Measurements from ENCODE around the gene ATP8B4. TPM values are rescaled to one million over a fixed set of nuclear protein-coding genes. Genes with fewer than 3 reads are reported as not detected.
"Not testable (repeated sequence)": the region's sequence is repeated elsewhere in the genome, so short reads cannot be mapped to it uniquely, and the experiment has no call there.

The ATP8B4 gene
- polyA plus RNA-seq, 12 donors = 2.4 to 4.8 (median 3.4) TPM; not detected in 2

DNA sequence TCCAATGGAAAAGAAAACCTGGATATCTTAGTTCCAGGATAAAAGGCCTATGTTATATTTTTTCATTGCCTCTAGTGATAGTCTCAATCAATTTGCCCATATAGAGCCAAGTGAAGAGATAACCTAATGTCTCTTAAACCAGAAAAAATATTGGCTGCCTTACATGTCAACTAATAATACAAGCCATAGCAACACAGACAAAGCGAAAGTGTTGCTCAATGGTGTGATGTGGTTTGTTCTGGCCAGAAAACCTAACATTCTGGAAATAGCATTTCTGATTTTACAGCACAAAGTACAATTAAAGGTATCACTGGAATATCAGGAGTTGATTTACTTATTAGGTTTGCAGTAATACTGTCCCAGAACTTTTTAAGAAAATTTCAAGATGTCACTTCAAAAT, 101.5 kb downstream of the ATP8B4 start:
- DNase-seq = no peak

DNA sequence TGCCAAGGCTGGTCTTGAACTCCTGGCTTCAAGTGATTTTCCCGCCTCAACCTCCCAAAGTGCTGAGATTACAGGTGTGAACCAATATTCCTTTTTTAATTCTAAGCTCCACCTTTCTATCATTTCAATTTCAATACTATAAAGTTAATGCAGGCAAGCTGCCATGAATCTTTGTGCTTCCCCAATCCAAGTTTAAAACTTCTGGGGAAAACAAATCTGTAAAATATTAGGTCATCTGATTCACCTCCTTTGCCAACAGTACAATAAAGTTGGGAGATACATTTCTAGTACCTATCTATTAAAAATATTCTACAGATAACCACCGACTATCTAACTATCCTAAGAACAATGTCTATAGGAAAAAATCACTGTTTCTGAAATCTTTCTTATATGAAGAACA, 102.1 kb downstream of the ATP8B4 start:
- no peak for DNase-seq

DNA sequence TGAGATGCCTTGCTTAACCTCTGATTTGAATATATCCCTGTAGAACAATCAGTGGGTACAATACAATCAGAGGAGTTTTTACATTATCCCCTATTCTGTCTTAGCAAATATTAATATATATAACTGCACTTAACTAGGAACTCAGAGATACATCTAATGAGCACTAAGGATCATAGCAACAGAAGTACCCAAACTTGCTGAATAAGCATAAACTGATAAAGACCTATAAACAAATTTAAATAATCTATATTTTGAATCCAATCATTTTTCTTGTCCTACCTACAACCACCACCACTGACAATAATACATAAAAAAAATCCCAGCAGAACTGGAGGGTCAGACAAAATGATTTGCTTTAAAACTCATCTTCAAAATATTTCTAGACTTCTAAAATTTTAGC, 106.2 kb downstream of the ATP8B4 start:
- no peak for DNase-seq

DNA sequence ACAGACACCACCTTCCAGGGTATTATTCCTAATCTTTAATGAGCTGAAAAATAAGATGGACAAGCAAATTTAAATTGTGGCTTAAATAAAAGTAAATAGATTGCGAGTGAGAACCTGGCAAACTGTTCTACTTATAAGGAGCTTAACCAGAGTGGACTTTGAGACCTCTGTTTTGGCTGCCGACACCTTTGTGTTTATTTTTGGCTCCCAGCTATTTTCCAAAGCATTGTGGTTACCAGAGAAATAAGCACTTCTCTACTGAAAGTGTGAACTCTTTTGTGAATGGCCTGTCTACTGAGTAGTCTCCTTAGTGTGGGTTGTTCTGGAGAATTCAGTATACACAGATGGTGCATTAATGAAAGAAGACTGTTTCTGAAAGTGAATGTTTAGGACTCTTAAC, 109.4 kb downstream of the ATP8B4 start:
- DNase-seq = no peak

DNA sequence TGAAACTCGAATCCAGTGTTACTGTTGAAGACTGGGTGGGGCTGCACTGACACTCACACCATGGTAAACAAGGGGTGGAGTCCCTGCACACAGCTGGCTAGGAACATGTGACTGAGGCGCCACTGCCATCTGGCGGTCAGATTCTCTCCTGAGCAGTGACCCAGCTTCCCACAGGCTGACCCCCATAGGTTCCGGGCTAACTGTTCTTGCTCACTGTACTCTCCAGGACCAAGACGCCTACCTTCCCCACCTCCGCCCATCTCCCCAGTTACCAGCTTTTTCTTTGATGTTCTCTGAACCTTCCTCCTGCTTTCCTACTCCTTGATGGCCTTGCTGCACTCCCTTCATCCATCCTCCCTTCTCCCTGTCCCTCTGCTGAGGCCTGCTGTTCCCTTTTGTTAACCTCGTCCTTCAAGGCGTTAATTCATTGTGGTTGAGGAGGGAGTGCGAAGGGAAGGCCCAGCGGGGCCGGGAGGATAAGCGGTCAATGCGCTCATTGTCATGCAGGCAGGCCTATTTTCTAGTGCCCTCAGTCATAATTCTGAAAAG, 115.2 kb downstream of the ATP8B4 start:
- peak; percentile 77 for DNase-seq

DNA sequence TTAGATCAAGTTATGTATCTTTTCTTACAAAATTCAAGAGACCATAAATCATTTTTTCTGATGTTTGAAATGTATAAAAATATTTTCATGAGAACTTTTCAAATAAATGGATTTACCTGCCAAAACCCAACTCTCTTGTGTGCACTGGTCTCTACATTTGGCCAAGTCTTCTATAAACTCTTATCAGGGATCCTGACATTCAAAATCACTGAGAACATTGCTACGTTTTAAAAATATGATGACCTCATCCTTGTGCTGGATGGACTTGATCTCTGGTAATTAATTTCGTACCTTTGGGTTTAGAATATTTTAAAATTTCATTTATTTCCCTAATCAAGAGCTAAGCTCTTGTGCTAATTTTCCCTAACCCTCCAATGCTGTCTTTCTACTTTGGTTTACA, 127.4 kb downstream of the ATP8B4 start:
- no peak for DNase-seq

DNA sequence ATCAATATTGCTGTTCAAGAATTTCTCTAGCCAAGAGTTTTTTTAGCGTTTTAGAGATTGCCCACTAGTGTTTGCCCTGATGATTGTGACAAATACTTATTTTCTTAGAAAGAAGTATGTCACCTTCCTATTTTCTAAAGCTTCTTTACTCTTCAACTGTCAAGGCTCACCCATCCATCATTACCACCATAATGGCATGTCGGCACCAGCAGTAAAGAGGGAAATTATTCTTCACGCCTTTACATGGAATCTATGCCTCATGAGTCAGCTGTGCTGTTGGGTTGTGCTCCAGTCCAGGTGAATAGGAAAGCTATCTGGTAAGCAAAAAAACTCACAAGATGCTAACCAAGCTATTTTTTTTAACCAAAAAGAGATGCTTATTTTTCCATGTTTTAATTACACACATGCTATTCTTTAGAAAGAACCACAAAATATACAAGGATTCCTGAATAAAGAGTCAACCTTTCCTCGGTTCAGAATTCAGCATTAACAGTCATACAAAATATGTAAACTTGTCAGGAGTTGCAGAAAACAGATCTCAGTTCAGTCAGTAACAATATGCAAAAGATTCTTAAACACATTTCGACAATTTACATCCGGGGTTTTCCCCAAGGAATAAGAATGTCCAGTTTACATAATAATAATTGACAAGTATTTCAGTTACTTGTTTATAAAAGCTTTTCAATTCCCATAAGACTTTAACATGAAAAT, 128.0 kb downstream of the ATP8B4 start:
- DNase-seq = no peak

DNA sequence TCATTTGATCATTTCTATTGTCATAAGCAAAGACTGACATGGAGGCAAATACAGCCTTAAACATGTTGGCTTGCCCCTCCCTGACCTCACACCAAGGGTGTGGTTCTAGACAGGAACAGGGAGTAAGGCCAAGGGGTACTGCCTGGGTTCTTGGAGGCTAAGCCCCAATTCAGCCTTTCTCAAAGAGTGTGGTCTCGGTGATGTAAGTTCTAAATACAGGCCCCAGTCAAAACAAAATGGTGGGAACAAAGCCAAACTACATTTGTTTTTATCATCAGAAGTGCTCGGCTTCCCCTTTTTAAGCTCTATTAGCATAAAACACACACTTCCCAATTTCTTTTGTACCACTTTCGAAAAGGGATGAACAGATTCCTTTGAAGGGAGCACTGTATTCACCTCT, 129.5 kb downstream of the ATP8B4 start:
- DNase-seq = no peak

DNA sequence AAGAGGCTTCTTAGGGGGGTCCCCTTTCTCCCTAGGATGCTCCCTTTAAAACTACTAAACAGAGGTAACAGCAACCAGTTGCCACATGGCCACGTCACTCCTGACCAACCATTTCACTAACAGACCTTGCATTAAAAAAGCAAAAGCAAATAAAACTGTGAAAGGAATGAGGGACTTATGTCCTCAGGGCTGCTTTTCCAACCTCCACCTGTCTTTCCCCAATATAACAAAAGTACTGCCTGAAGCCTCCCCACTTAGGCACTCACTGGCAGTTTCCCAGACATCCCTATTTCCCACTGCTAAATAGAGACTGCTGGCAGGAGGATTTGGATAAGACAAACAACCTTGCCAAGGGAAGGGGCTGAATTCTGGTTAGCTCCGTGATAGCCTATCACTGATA, 130.3 kb downstream of the ATP8B4 start:
- no peak for DNase-seq

DNA sequence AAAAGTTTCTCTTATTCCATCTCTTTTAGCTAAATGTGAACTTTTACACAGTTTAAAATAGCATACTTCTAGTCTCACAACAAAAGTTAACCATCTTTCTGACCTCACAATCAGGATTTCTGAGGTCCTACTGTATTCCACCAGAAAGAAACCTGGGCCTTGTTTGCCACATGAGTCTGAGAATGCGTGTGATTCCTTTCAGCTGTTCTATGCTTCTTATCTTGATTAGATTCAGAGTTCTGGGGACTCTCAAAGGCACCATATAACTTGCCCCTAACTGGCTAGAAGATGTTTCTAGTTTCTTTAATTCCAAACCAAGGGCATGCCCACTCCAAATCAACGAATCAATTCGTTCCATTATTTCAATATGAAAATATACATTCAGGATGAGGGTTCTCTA, 131.1 kb downstream of the ATP8B4 start:
- DNase-seq = no peak

DNA sequence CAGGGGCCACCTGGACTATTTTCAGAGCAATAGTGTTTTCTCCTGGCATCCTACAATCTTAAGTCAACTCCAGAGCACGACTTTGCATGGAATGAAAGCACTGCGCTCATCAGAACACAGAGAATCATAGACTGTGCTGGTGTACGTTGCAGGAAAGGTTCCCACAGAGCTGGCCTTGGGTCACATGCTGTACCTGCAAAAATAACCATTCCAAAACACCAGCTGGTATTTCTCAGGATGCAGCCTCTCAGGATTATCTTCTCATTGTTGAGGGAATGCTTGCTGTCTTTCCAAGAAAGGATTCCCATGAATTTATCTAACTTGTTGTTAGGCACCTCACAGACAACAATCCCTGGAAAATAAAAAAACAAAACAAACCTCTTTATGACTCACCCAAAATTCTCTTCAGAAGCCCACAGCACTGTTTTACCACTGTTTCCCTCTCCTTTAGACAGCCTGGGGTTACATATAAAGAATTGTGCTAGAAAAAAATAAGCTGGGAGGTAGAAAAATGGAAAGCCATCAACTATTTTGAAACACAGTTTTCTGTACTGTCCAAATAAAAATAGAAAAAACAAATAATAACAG, 131.7 kb downstream of the ATP8B4 start:
- no peak for DNase-seq

DNA sequence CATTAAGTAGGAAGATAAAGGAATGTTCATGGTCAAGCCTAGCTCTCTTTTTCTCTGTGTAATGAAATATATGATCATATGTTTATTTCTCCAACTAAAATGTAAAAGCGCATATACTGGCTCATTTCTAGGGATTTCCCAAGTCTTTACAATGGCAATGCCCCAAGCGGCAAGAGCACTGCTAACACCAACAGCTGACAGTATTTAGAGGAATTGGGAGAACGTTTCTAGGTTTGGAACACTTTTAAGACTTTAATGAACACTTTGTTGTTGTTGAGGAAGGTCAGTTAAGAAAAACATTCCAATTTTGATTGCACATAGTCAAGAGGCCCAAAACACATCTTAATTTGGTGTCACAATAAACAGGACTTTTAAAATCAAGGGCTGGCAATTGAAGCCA, 132.7 kb downstream of the ATP8B4 start:
- no peak for DNase-seq

DNA sequence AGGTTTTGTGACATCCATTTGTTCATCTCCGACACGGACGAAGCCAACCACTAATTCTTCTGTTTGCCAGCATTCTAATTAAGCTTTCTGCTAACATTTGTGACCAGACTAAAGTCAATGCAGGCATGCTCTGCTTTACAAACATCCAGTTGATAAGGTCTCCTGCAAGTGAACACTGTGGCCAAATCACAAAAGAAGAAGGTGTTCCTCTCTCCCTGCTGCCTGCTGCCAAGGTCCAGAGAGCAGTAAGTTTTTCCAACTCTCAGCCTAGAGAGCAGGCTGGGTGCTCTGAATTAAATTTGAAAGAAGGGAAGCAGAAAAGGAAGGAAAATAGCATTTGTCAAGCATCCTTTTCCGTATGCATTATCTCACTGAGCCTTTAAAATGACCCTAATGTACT, 133.6 kb downstream of the ATP8B4 start:
- no peak for DNase-seq

DNA sequence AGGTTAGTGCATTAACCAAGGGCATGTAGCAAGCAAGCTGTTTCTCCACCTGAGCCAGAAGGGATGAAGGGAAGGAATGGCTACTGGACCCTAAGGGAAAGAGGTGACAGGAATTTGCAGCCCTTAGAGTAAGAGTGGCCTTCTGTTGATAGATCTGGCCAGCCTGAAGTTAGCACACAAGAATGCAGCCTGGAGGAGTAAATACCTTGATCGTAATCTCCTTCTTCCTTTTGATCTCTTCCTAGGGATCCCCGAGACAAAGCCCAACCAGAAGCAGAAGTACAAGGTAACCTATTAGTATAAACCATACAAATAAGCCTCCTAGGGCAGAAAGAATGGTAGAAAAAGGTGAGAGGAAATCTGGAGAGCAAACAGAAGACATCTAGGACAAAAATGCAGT, 134.6 kb downstream of the ATP8B4 start:
- DNase-seq = no peak

DNA sequence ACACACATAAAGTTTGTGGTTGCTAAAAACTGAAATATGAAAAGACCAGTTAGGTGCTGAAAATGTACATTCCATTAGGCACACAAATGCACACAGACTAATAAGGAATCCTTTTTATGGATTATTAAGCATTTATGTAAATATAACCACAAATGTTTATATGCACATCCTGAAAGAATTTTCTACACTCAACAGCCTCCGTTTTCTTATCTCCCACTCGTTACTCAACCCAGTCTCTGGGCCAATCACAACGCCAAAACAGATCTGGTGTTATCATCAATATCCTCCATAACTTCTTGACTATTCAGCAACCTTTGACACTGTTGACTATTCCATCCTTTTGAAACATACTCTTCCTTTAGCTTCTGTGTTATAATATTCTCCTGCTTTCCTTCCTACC, 136.4 kb downstream of the ATP8B4 start:
- no peak for DNase-seq

DNA sequence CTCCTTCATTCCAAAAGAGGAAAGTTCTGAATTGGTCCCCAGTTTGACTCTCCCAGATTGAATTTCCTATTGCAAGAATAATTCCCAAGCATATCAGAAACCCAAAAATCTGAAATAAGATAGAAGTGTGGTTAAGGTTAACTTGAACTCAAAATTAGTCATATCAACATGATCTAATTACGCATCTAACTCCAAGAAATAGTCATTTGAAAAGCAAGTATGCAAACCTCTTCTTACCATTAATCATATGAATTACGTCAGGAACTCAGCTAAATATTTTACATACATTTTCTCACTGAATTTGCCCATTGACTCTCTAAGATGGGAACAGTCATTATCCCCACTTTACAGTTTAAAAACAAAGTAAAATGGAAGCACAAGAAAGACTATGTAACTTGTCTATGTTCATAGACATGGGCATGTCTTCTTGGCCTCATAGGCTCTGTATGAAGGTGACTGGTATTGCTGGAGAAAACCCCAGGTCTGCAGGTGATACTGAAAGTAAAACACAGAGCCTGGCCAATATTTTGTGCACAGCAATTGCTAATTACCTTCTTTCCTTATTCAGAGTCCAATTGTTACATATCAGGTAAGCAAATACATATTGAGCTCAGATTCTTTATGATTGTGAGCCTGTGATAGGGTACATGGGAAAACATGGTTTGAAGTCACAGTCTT, 139.2 kb downstream of the ATP8B4 start:
- no peak for DNase-seq

DNA sequence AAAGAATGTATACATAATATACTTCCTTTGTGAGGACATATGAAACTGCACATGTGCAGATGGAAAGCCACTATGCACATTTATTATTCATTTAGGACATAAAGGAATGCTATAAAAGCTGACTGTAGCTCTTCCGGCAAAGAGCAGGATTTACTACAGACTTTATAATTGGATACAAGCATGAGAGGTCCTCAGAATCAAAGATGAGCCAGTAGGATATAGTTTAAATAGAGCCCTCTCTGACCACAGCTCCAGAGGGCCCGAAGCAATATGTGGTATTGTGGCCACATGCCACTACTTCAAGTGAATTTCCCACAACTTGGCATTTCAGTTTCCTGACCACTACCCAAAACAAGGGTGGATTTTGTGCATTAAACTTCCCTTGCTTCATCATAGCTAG, 140.9 kb downstream of the ATP8B4 start:
- DNase-seq = no peak

DNA sequence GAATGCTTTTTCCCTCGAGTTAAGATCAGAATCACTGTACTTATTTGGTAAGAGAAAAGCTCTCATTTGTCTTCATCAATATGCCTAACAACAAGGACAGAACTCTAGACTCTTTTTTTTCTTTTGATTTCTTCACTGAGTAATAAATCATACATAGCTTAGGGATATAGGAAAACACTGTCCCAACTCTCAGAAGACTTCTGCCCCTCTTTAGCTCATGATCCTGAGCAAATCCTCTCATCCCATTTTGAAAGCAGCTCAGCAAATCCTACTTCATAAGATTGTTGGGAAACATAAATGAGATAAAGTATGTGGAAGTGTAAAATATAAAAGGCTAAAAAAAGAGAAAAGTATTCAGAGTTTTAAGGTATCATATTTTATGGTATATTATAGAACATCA, 141.7 kb downstream of the ATP8B4 start:
- no peak for DNase-seq

DNA sequence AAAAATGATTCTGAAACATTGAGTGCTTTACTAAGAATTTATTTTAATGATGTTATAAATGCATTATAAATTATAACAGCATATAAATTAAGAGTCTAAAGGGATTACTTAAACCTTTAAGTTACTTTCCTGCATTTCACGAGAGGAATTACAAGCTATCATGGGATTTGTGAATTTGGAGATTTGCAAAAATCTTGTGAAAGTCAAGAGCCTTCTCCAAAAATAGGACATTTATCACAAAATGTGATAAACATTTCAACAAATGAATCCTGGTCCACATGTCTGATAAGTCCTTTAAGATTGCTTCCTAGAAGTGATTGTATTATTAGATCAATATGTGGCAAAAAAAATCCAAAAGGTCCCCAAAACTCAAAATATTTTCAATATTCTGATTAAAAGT, 154.5 kb downstream of the ATP8B4 start:
- no peak for DNase-seq

DNA sequence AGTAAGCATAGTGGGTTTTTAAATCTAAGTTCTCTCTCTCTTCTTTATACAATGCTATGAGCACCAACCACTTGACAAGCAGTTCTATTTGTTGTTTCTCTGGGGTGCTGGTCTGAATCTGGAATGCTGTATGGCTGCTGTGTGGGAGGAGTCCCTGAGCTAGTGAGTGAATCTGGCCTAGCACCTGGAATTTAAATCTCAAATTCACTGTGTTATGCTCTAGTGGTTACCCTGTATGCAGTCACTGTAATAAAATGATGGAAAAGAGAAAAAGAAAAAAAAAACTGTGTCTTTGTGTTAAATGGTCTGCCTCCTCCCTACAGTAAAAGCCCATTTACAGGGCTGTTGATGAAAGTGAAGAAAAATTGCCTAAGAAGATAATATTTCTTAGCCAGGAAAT, 155.0 kb downstream of the ATP8B4 start:
- no peak for DNase-seq

DNA sequence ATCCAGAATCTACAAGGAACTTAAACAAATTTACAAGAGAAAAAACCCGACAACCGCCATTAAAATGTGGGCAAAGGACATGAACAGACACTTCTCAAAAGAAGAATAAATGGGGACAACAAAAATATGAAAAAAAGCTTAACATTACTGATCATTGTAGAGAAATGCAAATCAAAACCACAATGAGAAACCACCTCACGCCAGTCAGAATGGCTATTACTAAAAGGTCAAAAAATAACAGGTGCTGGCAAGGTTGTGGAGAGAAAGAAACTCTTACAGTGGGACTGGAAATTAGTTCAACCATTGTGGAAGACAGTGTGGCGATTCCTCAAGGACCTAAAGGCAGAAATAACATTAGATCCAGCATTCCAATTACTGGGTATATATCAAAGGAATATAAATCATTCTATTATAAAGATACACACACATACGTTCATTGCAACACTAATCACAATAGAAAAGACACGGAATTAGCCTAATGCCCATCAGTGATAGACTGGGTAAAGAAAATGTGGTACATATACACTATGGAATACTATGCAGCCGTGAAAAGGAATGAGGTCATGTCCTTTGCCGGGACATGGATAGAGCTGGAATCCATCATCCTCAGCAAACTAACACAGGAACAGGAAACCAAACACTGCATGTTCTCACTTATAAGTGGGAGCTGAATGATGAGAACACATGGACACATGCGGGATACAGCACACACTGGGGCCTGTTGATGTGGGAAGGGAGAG, 155.8 kb downstream of the ATP8B4 start:
- DNase-seq = not testable (repeated sequence)

DNA sequence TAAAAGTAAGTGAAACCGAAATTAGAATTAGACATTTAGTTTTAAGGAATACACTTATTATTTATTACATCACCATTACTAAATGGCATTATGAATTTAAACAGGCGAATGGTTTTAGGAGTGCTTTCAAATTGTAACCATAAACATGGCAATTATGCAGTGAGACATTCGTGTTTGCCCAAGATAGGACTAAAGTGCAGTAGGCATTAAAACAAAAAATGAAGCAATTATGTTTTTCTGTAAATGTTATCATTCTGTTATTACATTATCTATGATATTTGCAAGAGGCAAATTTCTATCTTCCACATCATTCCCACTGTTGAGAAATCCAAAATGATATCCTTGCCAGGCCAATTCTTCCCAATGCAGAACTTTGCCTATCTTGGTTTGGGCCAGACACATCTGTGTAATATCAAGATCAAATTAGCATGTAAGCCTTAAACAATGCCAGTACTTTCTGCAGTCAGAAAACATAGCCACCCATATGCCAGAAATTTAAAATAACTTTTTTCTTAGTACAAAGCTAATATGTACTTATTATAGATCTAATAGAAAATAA, 156.9 kb downstream of the ATP8B4 start:
- DNase-seq = no peak
